GM06990 (cell line): ENCODE results near the gene RBM28.

Experiments
- DNase-seq: peaks from one replicate; pipeline ENCODE4 v3.0.0-alpha.2; 2011; ENCODE audit not compliant: insufficient read length; ENCODE audit errors: extremely low read depth
- H3K27me3 ChIP-seq: replicated peaks from 2 replicates; pipeline ENCODE4 v1.6.0; 2011; ENCODE audit warnings: low read length; ENCODE audit not compliant: control insufficient read depth, insufficient read depth
- H3K36me3 ChIP-seq: 2 replicates; pipeline ENCODE4 v1.5.1; 2011; ENCODE audit warnings: low read length; ENCODE audit not compliant: control insufficient read depth, insufficient read depth
- H3K4me3 ChIP-seq: replicated peaks from 2 replicates; pipeline ENCODE4 v1.5.1; 2011; ENCODE audit warnings: low read depth, mild to moderate bottlenecking, control low read depth, low read length
- CTCF ChIP-seq: IDR thresholded peaks from 2 replicates; pipeline ENCODE4 v1.5.1; 2011; ENCODE audit warnings: low read length, control low read depth, mild to moderate bottlenecking, inconsistent platforms; ENCODE audit not compliant: insufficient read depth, poor library complexity, severe bottlenecking

Gene RBM28

GRCh38 chr7:128324368-128324680 is 19.4 kb downstream of the RBM28 start:
- no peak for DNase-seq
- no peaks in the 10 kb centered on the region for H3K27me3 ChIP-seq
- no peak overlapping the region for H3K4me3 ChIP-seq
- peaks cover 10% of the 10 kb centered on the region for H3K36me3 ChIP-seq
- no peak for TF ChIP-seq CTCF

DNA sequence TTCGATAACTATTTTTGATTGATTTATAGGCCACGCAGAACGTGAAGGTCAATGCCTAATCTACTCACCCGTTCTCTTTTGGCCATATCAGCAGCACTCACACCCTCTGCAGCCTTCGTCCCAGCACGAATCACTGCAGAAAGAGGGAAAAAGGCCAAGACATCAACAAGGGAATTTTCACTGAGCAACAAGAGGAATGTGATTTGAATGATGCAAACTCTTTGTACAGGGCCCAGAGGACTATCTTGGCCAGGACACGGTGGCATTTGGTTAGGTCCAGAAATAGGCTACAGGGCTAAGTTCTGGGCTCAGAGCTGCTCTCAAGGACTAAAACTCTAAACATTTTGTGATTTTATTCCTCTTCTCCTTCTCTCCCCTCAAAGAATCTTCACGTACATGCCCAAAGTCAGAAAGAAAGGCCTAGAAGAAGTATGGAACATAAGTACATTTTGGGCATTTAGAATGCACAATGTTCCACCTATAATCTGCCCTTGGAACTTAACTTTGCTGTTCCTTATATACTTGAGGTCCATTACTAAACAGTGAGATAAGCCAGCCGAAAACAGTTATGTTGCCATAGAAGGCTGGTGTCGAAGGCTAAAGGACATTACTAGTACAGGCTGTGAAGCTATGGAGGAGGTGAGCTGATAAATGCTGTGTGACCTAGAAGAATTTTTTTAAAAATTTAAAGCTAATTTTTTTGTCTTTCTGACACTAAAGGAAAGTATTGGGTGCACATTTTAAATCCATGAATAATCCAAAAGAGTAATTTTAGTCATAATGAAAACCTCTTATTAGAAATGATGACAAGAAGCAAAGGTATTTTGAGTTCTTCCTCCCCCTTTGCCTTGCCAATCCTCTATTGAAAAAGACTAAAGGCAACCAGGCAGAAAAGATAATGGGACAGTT is 20.0 kb downstream of the RBM28 start:
- Histone ChIP-seq H3K36me3 (peaks cover 9% of the 10 kb centered on the region), H3K4me3 (no peak overlapping the region)
- no peak for DNase-seq

GRCh38 chr7:128323040-128323439 is 20.7 kb downstream of the RBM28 start:
- Histone ChIP-seq H3K4me3 (no peak overlapping the region), H3K36me3 (peaks cover 8% of the 10 kb centered on the region), H3K27me3 (no peaks in the 10 kb centered on the region)
- no peak for DNase-seq
- no peak for TF ChIP-seq CTCF

More for the DNA sequence above, 20.0 kb downstream of the RBM28 start:
- TF ChIP-seq CTCF: no peak
- H3K27me3 ChIP-seq: no peaks in the 10 kb centered on the region

DNA sequence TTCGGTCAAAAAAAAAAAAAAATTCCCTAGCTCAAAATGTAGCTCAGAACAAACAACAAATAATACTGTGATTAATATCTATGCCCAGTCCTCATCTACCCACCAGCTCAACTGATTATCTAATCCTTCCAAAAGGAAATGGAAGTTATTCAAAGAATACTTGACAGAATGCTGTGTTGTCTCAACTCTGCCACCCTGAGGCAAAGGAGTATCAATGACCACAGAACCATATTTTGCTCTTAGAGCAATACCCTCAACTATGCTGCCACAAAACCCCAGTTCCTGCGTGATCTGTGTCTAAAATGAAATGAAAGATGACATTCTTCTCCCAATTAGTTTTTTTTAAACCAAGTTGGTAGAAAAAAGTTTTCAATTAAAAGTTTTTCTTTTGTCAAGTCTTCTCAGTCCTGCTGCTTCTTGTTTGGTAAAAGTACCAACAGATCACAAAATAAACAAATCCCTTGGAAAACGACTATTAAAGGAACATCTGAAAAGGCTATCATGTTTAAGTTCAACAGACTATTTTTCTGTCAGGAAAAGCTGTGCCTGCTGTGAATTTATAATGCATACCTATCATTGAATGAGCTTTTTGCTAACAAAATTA is 21.6 kb downstream of the RBM28 start:
- TF ChIP-seq CTCF: peak; percentile 36
- no peak for DNase-seq
- no peaks in the 10 kb centered on the region for H3K27me3 ChIP-seq
- H3K4me3 ChIP-seq: no peak overlapping the region
- peaks cover 12% of the 10 kb centered on the region for H3K36me3 ChIP-seq

- TF ChIP-seq CTCF: no peak
- no peak for DNase-seq
- H3K36me3 ChIP-seq: peaks cover 13% of the 10 kb centered on the region
- no peaks in the 10 kb centered on the region for H3K27me3 ChIP-seq
- no peak overlapping the region for H3K4me3 ChIP-seq
Observed at GRCh38 chr7:128321044-128321422, 22.7 kb downstream of the RBM28 start.
